Activated CD8-positive, alpha-beta T cell treated with anti-CD3 and anti-CD28 coated beads for 36 hours (primary cell): ENCODE measurements around the gene BICD1. TPM values are rescaled to one million over a fixed set of nuclear protein-coding genes. Genes with fewer than 3 reads are reported as not detected.

Experiments
- ATAC-seq: fragments of 200-7000 bp; cut with Tn5 transposase; one replicate; pipeline ENCODE4 v1.10.0; 2021; ENCODE audit warnings: mild to moderate bottlenecking, moderate library complexity
- CTCF ChIA-PET: fragments of 350-600 bp; sonication (Branson Sonifier 250); formaldehyde crosslinking; loops from one replicate; lab custom pipeline; 2021; ENCODE audit warnings: antibody characterized with exemption; lab: Charles Lee
- POLR2A ChIA-PET: fragments of 350-600 bp; sonication (Branson Sonifier 250); formaldehyde crosslinking; loops from one replicate; lab custom pipeline; 2021; ENCODE audit warnings: antibody characterized with exemption; lab: Charles Lee
- DNase-seq: peaks from one replicate; pipeline ENCODE4 v3.0.0-alpha.2; 2020
- H3K27ac Mint-ChIP-seq: one replicate; pipeline ENCODE4 v1.8.0; 2021; ENCODE audit warnings: mild to moderate bottlenecking, mixed read lengths
- H3K27me3 Mint-ChIP-seq: one replicate; pipeline ENCODE4 v1.8.0; 2021; ENCODE audit warnings: mixed read lengths
- H3K36me3 Mint-ChIP-seq: one replicate; pipeline ENCODE4 v1.8.0; 2021; ENCODE audit warnings: low read depth, mixed read lengths
- H3K4me1 Mint-ChIP-seq: one replicate; pipeline ENCODE4 v1.8.0; 2021; ENCODE audit warnings: low read depth, mixed read lengths
- H3K4me3 Mint-ChIP-seq: one replicate; pipeline ENCODE4 v1.8.0; 2021; ENCODE audit warnings: mild to moderate bottlenecking, moderate library complexity, mixed read lengths
- H3K9me3 Mint-ChIP-seq: one replicate; pipeline ENCODE4 v1.8.0; 2021; ENCODE audit warnings: mixed read lengths
- CTCF ChIP-seq: fragments of 200-600 bp; IDR thresholded peaks from one replicate; pipeline ENCODE4 v1.8.0; 2022; ENCODE audit warnings: antibody characterized with exemption, mild to moderate bottlenecking
- intact Hi-C: fragments of 100-400 bp; cut with micrococcal nuclease; formaldehyde crosslinking; loops from one replicate; pipeline ENCODE4 v1.10.0; 2022
- total RNA-seq, 2 experiments: library from RNA; stranded (reverse); gene quantifications; one replicate each; pipeline ENCODE4 v1.2.3, GENCODE V29; 2021

Gene BICD1
- total RNA-seq, 2 experiments from 2014 or later: 12.5 to 13.2 TPM

- H3K27me3 Mint-ChIP-seq: no peaks in the 10 kb centered on the region
- intact Hi-C loops: no loop called here
- DNase-seq (no peak), ATAC-seq (no peak)
- no peaks in the 10 kb centered on the region for H3K9me3 Mint-ChIP-seq
- peaks cover 2% of the 10 kb centered on the region for H3K4me1 Mint-ChIP-seq
- H3K36me3 Mint-ChIP-seq: peaks cover 3% of the 10 kb centered on the region
- ChIA-PET POLR2A (no interaction called here), CTCF (no interaction called here)
- H3K27ac Mint-ChIP-seq: no peak overlapping the region
- H3K4me3 Mint-ChIP-seq: no peak overlapping the region
- TF ChIP-seq CTCF: no peak
Measured at GRCh38 chr12:32205731-32206130, 99.1 kb downstream of the BICD1 start.

GRCh38 chr12:32208355-32208754 is 101.7 kb downstream of the BICD1 start:
- ATAC-seq (no peak), DNase-seq (no peak)
- peaks cover 3% of the 10 kb centered on the region for H3K36me3 Mint-ChIP-seq
- peaks cover 2% of the 10 kb centered on the region for H3K4me1 Mint-ChIP-seq
- intact Hi-C loops: no loop called here
- POLR2A ChIA-PET: interaction anchor here (1.0 kb wide), 1 partner anchor 479 kb away, joined by 3 read pairs; the partner anchor contains the start of gene AMN1
- no peaks in the 10 kb centered on the region for H3K9me3 Mint-ChIP-seq
- CTCF ChIA-PET: interaction anchor here (1.3 kb wide), 1 partner anchor 526 kb away, joined by 3 read pairs; no protein-coding TSS in a partner anchor
- H3K4me3 Mint-ChIP-seq: no peak overlapping the region
- TF ChIP-seq CTCF: no peak
- no peaks in the 10 kb centered on the region for H3K27me3 Mint-ChIP-seq
- no peak overlapping the region for H3K27ac Mint-ChIP-seq

- Mint-ChIP-seq H3K36me3 (peaks cover 3% of the 10 kb centered on the region), H3K27me3 (no peaks in the 10 kb centered on the region), H3K4me3 (no peak overlapping the region), H3K9me3 (no peaks in the 10 kb centered on the region), H3K27ac (no peak overlapping the region), H3K4me1 (no peaks in the 10 kb centered on the region)
- CTCF ChIA-PET: no interaction called here
- ATAC-seq (no peak), DNase-seq (no peak)
- no peak for TF ChIP-seq CTCF
- intact Hi-C loops: no loop called here
- POLR2A ChIA-PET: interaction anchor here (0.6 kb wide), 1 partner anchor 60 kb away, joined by 4 read pairs; no protein-coding TSS in a partner anchor
Measured at GRCh38 chr12:32211066-32211899, 104.6 kb downstream of the BICD1 start.

GRCh38 chr12:32211900-32212156 is 105.2 kb downstream of the BICD1 start:
- peaks cover 6% of the 10 kb centered on the region for H3K36me3 Mint-ChIP-seq
- CTCF ChIA-PET: no interaction called here

More at GRCh38 chr12:32211900-32212156, 105.2 kb downstream of the BICD1 start:
- ATAC-seq (no peak), DNase-seq (no peak)
- Mint-ChIP-seq H3K27me3 (no peaks in the 10 kb centered on the region), H3K4me1 (no peaks in the 10 kb centered on the region), H3K27ac (no peak overlapping the region), H3K9me3 (no peaks in the 10 kb centered on the region), H3K4me3 (no peak overlapping the region)
- POLR2A ChIA-PET: interaction anchor here (0.6 kb wide), 1 partner anchor 60 kb away, joined by 4 read pairs; no protein-coding TSS in a partner anchor
- TF ChIP-seq CTCF: no peak
- intact Hi-C loops: no loop called here
